Measurements from ENCODE around the gene PPP2R2C.

DNA sequence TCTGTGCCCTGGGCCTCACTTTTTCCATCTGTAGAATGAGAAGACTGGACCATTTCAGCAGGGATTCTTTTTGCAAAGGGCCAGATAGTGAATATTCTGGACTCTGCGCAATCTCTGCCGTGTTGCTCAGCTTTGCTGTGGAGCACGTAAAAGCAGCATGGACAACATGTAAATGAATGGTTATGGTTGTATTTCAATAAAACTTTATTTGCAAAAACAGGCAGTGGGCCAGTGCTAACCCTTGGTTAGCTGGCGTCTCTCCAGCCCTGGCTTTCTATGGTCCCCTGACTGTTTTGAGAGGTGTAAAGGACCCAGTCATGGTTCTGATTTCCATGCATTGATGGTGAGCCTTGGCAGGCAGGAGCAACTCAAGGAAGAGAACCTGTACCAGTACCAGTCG is 184.1 kb downstream of the PPP2R2C start:
- TF ChIP-seq CTCF (IDR thresholded peaks at IDR 0.05) = no peak
- no peak for TF ChIP-seq ZFX (IDR thresholded peaks at IDR 0.05; ENCODE audit: borderline replicate concordance)
